Parathyroid adenoma (tissue), 2 donors: Measurements from ENCODE around the gene MAP2K1.

Source experiments
- H2AFZ ChIP-seq: fragments of 300-600 bp; sonication (generic); one replicate; pipeline ENCODE4 v1.7.0; 2017; ENCODE audit warnings: antibody characterized with exemption, mild to moderate bottlenecking
- H3K27ac ChIP-seq: fragments of 300-600 bp; sonication (generic); one replicate; pipeline ENCODE4 v1.7.0; 2017
- H3K27me3 ChIP-seq: fragments of 300-600 bp; sonication (generic); one replicate; pipeline ENCODE4 v1.7.0; 2017; ENCODE audit warnings: low read length; ENCODE audit not compliant: control insufficient read depth, insufficient read depth
- H3K36me3 ChIP-seq: fragments of 300-600 bp; sonication (generic); one replicate; pipeline ENCODE4 v1.7.0; 2017; ENCODE audit warnings: low read length; ENCODE audit not compliant: control insufficient read depth, insufficient read depth
- H3K4me1 ChIP-seq: fragments of 300-600 bp; sonication (generic); one replicate; pipeline ENCODE4 v1.7.0; 2017; ENCODE audit warnings: control low read depth
- H3K4me2 ChIP-seq: fragments of 300-600 bp; sonication (generic); one replicate; pipeline ENCODE4 v1.7.0; 2017; ENCODE audit warnings: low read length
- H3K4me3 ChIP-seq: fragments of 300-600 bp; sonication (generic); one replicate; pipeline ENCODE4 v1.7.0; 2017; ENCODE audit warnings: low read depth, low read length
- H3K79me2 ChIP-seq: fragments of 300-600 bp; sonication (generic); one replicate; pipeline ENCODE4 v1.7.0; 2017; ENCODE audit warnings: control low read depth
- H3K9ac ChIP-seq: fragments of 300-600 bp; sonication (generic); one replicate; pipeline ENCODE4 v1.7.0; 2017; ENCODE audit warnings: mild to moderate bottlenecking
- H3K9me3 ChIP-seq: fragments of 300-600 bp; sonication (generic); one replicate; pipeline ENCODE4 v1.7.0; 2017; ENCODE audit warnings: low read length; ENCODE audit not compliant: control insufficient read depth
- TF ChIP-seq, protein P1 (sequence below): fragments of 300-600 bp; sonication (generic); IDR thresholded peaks from one replicate; pipeline ENCODE4 v1.7.0; 2017; ENCODE audit warnings: antibody characterized with exemption, mild to moderate bottlenecking
- donor health status: primary hyperparathyroidism.

MAP2K1 gene

DNA sequence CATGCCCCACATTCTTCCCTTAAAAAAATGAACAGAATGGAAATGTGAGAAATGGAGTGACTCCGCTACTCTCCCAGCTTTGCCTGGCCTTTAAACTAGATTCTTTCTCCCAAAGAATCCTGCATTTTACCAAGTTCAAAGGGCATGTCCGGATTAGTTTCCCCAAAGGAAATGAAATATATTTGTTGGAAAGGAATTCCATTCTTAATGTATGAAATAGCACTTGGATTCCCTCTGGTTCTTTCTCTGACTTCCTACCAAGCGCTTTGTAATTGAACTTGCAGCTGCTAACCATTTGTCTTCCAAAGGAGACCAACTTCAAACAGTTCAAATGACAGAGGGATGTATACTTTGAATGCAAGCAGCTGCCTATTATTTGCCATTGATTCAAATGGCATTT, 18.9 kb downstream of the MAP2K1 start:
- H3K9me3 ChIP-seq: no peaks in the 10 kb centered on the region
- H3K27ac ChIP-seq: no peak overlapping the region
- no peaks in the 10 kb centered on the region for H3K27me3 ChIP-seq
- no peak overlapping the region for H3K9ac ChIP-seq
- no peak overlapping the region for H2AFZ ChIP-seq
- peaks cover 9% of the 10 kb centered on the region for H3K79me2 ChIP-seq
- TF ChIP-seq, protein P1, sequence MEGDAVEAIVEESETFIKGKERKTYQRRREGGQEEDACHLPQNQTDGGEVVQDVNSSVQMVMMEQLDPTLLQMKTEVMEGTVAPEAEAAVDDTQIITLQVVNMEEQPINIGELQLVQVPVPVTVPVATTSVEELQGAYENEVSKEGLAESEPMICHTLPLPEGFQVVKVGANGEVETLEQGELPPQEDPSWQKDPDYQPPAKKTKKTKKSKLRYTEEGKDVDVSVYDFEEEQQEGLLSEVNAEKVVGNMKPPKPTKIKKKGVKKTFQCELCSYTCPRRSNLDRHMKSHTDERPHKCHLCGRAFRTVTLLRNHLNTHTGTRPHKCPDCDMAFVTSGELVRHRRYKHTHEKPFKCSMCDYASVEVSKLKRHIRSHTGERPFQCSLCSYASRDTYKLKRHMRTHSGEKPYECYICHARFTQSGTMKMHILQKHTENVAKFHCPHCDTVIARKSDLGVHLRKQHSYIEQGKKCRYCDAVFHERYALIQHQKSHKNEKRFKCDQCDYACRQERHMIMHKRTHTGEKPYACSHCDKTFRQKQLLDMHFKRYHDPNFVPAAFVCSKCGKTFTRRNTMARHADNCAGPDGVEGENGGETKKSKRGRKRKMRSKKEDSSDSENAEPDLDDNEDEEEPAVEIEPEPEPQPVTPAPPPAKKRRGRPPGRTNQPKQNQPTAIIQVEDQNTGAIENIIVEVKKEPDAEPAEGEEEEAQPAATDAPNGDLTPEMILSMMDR: no peak
- H3K36me3 ChIP-seq: no peaks in the 10 kb centered on the region
- no peak overlapping the region for H3K4me2 ChIP-seq
- no peaks in the 10 kb centered on the region for H3K4me1 ChIP-seq
- no peak overlapping the region for H3K4me3 ChIP-seq

DNA sequence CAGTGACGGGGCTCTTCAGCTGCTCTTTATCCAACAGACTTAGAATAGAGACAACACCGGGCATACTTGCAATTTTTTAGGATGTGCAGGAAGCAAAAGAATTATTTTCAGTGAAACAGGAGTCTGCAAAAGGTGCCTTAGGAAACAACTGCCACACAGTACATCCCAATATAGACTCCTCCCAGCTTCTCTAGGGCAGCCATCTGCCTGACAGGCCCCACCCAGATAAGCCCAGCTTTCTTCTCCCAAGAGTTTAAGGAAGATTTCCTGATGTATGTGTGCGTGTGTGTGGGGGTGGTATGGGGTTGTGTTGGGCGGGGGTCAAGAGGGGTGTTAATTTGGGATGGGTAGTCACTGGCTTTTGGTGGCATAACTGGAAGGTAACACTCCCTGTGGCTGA, 21.5 kb downstream of the MAP2K1 start:
- Histone ChIP-seq H3K9me3 (no peaks in the 10 kb centered on the region), H3K36me3 (no peaks in the 10 kb centered on the region), H3K27me3 (no peaks in the 10 kb centered on the region), H3K9ac (no peak overlapping the region), H2AFZ (no peak overlapping the region), H3K4me1 (no peaks in the 10 kb centered on the region), H3K79me2 (peaks cover 4% of the 10 kb centered on the region), H3K4me3 (no peak overlapping the region), H3K4me2 (no peak overlapping the region), H3K27ac (no peak overlapping the region)
- TF ChIP-seq, protein P1: no peak

DNA sequence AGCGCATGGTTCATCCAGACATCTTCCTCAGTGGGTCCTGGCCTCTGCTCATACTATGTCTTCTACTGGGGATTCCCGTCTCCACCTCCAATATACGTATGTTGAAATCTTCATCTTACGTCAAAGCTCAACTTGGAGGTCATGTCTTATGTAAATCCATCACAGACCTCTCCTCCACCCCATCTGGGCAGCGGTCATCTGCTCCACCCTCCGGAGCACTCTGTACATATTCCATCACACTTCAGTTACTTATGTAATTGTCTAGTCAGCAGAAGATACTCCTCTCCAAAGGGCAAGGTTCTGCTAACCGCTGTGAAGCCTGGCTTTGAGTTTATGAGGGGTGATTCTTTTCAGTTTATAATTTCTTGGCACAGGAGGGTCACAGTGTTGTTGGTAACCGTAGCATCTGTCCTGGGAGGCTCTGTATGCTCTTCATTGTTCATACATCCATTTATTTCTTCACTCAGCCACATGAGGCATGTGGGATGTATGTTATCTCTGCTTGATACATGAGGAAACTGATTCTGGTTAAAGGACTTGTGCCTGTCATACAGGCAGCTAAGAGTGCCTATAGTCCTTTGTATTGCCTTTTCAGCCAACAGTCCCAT, 22.1 kb downstream of the MAP2K1 start:
- TF ChIP-seq, protein P1: no peak
- Histone ChIP-seq H2AFZ (no peak overlapping the region), H3K27me3 (no peaks in the 10 kb centered on the region), H3K4me2 (no peak overlapping the region), H3K36me3 (no peaks in the 10 kb centered on the region), H3K4me3 (no peak overlapping the region), H3K9me3 (no peaks in the 10 kb centered on the region), H3K79me2 (peaks cover 4% of the 10 kb centered on the region), H3K9ac (no peak overlapping the region), H3K4me1 (no peaks in the 10 kb centered on the region), H3K27ac (no peak overlapping the region)

DNA sequence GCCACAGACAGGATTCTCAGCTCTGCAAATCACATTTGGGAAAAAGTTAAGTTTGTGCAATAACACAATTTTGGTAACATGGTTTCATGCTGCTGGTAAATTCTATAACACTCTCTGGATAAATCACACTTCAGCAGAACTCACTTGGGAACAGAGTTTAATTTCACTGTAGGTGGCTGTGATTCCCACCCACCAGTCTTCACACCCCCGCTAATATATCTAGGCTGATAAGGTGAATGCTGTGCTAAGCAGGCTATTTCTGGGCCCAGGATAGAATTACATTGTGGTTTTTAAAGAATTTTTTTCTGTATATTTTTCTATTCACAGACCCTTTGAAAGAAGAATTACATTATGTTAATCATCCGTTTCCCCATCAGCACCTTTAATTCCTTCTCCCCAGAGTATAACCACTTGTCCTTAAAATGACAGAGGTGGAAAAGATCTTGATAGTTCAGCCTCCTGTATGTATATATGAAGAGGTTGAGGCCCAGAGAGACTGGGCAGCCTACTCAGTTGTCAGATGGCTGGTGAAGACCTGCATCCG, 22.9 kb downstream of the MAP2K1 start:
- Histone ChIP-seq H3K4me2 (no peak overlapping the region), H2AFZ (no peak overlapping the region), H3K9me3 (no peaks in the 10 kb centered on the region), H3K4me1 (no peaks in the 10 kb centered on the region), H3K79me2 (peaks cover 7% of the 10 kb centered on the region), H3K4me3 (no peak overlapping the region), H3K36me3 (no peaks in the 10 kb centered on the region), H3K9ac (no peak overlapping the region), H3K27ac (no peak overlapping the region), H3K27me3 (no peaks in the 10 kb centered on the region)
- TF ChIP-seq, protein P1: no peak

DNA sequence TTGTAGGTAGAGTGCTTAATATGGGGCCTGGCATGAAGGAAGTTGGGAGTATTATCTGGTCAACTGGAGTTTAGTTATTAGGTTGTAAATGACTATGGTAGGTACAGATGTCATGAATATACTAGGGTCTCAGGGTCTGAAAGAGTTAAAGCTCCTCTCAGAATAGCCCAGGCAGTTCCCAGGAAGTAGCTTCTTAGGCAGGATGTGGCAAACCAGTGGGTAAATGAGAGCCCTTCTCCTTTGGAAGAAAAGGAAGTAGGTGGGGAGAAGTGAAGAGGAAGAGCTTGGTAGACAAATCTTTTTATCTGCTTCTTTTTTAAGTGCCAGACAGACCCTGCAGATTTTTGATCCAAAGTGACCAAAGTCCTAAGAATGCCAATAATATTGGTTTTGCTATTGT, 24.5 kb downstream of the MAP2K1 start:
- Histone ChIP-seq H2AFZ (no peak overlapping the region), H3K79me2 (peaks cover 7% of the 10 kb centered on the region), H3K9me3 (no peaks in the 10 kb centered on the region), H3K27ac (no peak overlapping the region), H3K27me3 (no peaks in the 10 kb centered on the region), H3K9ac (no peak overlapping the region), H3K36me3 (no peaks in the 10 kb centered on the region), H3K4me1 (no peaks in the 10 kb centered on the region), H3K4me2 (no peak overlapping the region), H3K4me3 (no peak overlapping the region)
- TF ChIP-seq, protein P1: no peak
